Stimulated activated naive B cell treated with anti-CD40 and anti-IgM and Interleukin-4, amounts not matched to agents 10 μg/mL and 1 μg/mL and 100 μg/mL, for 72 hours (primary cell): ENCODE data around the gene REEP6.
"Not testable (repeated sequence)": the region's sequence is repeated elsewhere in the genome, so short reads cannot be mapped to it uniquely, and the experiment has no call there.

ENCODE experiments used
- ATAC-seq, 2 donors: fragments of 150-1000 bp; cut with Tn5 transposase; replicated peaks; 2 replicates each; pipeline ENCODE4 v1.10.0; 2021; ENCODE audit warnings: moderate library complexity in 1 of 2
- DNase-seq: peaks from one replicate; pipeline ENCODE4 v3.0.0; 2021
- H3K27ac Mint-ChIP-seq: one replicate; pipeline ENCODE4 v1.8.0; 2022; ENCODE audit warnings: mild to moderate bottlenecking, mixed read lengths
- H3K27me3 Mint-ChIP-seq, 2 donors: one replicate each; pipeline ENCODE4 v1.8.0; 2022; ENCODE audit warnings: mixed read lengths in 2 of 2
- H3K36me3 Mint-ChIP-seq, 2 donors: one replicate each; pipeline ENCODE4 v1.8.0; 2022; ENCODE audit warnings: mixed read lengths in 2 of 2, mild to moderate bottlenecking in 1 of 2
- H3K4me1 Mint-ChIP-seq, 2 donors: one replicate each; pipeline ENCODE4 v1.8.0; 2022; ENCODE audit warnings: mixed read lengths in 2 of 2, mild to moderate bottlenecking in 1 of 2
- H3K4me3 Mint-ChIP-seq, 2 donors: one replicate each; pipeline ENCODE4 v1.8.0; 2022; ENCODE audit warnings: mild to moderate bottlenecking in 2 of 2, mixed read lengths in 2 of 2, moderate library complexity in 1 of 2
- H3K9me3 Mint-ChIP-seq, 2 donors: one replicate each; pipeline ENCODE4 v1.8.0; 2022; ENCODE audit warnings: mixed read lengths in 2 of 2, mild to moderate bottlenecking in 1 of 2

The REEP6 gene

DNA sequence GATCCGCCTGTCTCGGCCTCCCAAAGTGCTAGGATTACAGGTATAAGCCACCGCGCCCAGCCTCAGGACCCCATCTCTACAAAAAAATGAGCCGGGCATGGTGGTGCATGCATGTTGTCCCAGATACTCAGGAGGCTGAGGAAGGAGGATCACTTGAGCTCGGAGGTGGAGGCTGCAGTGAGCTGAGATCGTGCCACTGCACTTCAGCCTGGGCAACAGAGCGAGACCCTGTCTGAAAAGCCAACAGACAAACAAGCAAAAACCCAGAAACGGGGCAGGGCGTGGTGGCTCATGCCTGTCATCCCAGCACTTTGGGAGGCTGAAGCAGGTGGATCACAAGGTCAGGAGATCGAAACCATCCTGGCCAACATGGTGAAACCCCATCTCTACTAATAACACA, 39.9 kb downstream of the REEP6 start:
- H3K27me3 Mint-ChIP-seq, result peaks cover 46 to 70% of the 10 kb centered on the region in 2 donors
- not testable (repeated sequence) for DNase-seq, H3K4me3 Mint-ChIP-seq, H3K36me3 Mint-ChIP-seq, ATAC-seq, H3K27ac Mint-ChIP-seq, H3K9me3 Mint-ChIP-seq, H3K4me1 Mint-ChIP-seq

- ATAC-seq (no peak), DNase-seq (no peak)
- H3K9me3 Mint-ChIP-seq, result no peaks in the 10 kb centered on the region
- no peaks in the 10 kb centered on the region for H3K4me1 Mint-ChIP-seq
- no peaks in the 10 kb centered on the region for H3K36me3 Mint-ChIP-seq
- H3K27me3 Mint-ChIP-seq, result peaks cover 39 to 64% of the 10 kb centered on the region in 2 donors
- H3K27ac Mint-ChIP-seq, result no peak overlapping the region
- no peak overlapping the region for H3K4me3 Mint-ChIP-seq
Observed at GRCh38 chr19:1531587-1531986, 40.6 kb downstream of the REEP6 start.

DNA sequence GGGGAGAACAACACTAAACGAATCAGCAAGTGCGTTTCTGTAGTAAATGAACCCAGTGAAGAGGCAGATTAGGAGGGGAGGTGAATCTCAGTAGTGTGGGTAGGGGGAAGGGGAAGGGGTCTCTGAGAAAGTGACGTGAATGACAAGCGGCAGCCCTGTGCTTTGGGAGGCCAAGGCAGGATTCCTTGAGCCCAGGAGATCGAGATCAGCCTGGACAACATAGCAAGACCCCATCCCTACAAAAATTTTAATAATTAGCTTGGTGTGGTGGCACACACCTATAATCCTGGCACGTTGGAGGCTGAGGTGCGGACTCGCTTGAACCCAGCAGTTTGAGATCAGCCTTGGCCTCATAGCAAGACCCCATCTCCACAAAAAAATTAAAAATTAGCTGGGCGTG, 41.0 kb downstream of the REEP6 start:
- no peak overlapping the region for H3K27ac Mint-ChIP-seq
- no peak for ATAC-seq
- no peaks in the 10 kb centered on the region for H3K4me1 Mint-ChIP-seq

DNA sequence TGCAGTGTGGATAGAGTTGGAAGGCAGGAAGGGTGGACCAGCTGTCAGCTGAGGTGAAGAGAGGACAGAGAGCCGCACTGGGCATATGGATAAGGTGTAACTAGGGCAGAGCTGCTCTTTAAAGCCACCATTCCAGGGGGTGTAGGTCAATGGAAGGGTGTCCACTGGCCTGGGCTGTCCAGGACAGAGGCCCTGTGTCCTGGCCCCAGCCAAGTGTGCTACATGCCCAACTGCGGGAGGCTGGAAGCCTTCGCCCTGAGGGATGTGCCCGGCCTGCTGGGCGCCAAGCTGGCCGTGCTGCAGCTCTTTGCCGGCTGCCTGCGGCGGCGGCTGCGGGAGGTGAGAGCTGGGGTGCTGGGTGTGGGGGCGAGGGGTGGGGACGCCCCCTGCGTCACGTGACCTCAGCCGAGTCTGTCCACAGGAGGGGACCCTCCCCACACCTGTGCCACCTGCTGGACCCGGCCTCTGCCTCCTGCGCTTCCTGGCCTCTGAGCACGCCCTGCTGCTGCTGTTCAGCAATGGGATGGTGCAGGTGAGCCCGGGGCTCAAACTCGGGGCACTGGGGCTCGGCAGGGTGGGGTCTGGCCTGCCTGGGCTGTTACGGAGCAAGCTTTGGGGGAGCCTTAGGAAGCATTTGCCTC, 42.6 kb downstream of the REEP6 start:
- H3K27me3 Mint-ChIP-seq, result peaks cover 28 to 63% of the 10 kb centered on the region in 2 donors
- H3K4me3 Mint-ChIP-seq, result no peak overlapping the region
- no peak overlapping the region for H3K27ac Mint-ChIP-seq
- H3K9me3 Mint-ChIP-seq, result no peaks in the 10 kb centered on the region
- ATAC-seq (no peak), DNase-seq (no peak)
- no peaks in the 10 kb centered on the region for H3K4me1 Mint-ChIP-seq
- H3K36me3 Mint-ChIP-seq, result no peaks in the 10 kb centered on the region

More for the DNA sequence above, 41.0 kb downstream of the REEP6 start:
- Mint-ChIP-seq H3K9me3 (no peaks in the 10 kb centered on the region), H3K4me3 (no peak overlapping the region), H3K27me3 (peaks cover 35 to 60% of the 10 kb centered on the region in 2 donors), H3K36me3 (no peaks in the 10 kb centered on the region)
- DNase-seq, result no peak

GRCh38 chr19:1534972-1535371, 44.0 kb downstream of the REEP6 start:
- ATAC-seq (no peak), DNase-seq (no peak)
- H3K36me3 Mint-ChIP-seq, result no peaks in the 10 kb centered on the region
- H3K4me1 Mint-ChIP-seq, result no peaks in the 10 kb centered on the region
- no peak overlapping the region for H3K4me3 Mint-ChIP-seq
- H3K27me3 Mint-ChIP-seq, result peaks cover 22 to 52% of the 10 kb centered on the region in 2 donors
- H3K9me3 Mint-ChIP-seq, result no peaks in the 10 kb centered on the region
- H3K27ac Mint-ChIP-seq, result no peak overlapping the region

DNA sequence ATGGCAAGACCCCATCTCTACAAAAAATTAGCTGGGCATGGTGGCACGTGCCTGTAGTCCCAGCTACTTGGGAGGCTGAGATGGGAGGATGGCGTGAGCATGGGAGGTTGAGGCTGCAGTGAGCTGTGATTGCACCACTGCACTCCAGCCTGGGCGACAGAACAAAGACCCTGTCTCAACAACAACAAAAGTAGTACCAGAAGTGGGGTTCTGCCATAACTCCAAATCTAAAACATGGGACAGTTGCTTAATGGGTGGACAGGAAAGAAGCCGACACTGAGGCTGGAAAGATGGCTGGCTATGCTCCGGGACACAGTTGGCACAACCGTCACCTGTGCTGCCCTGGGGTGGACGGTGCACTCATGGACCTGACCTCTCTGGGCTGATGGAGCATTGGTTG, 44.7 kb downstream of the REEP6 start:
- H3K4me3 Mint-ChIP-seq, H3K27ac Mint-ChIP-seq, DNase-seq, ATAC-seq, H3K9me3 Mint-ChIP-seq, H3K4me1 Mint-ChIP-seq, H3K36me3 Mint-ChIP-seq: not testable (repeated sequence)
- peaks cover 26 to 53% of the 10 kb centered on the region in 2 donors for H3K27me3 Mint-ChIP-seq

DNA sequence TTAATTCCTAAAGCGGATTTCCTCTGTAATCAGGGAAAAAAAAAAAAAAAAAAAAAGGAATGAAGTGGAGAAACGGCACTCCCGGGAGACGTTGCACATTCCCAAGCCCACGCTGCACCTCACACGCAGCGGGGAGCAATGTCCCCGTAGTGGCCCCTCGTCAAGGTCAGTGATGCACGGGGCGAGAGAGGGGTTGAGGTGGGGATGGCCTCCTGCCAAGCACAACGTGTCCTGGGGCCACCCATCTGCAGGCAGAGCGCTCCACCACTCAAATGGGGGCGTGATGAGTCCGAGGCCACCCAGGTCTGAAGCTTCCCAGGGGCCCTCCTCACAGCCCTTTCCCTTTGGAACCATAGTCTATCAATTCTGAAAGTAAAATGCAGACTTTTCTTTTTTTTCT, 48.0 kb downstream of the REEP6 start:
- Mint-ChIP-seq H3K9me3 (no peaks in the 10 kb centered on the region), H3K36me3 (no peaks in the 10 kb centered on the region), H3K27ac (no peak overlapping the region), H3K4me1 (no peaks in the 10 kb centered on the region), H3K4me3 (no peak overlapping the region), H3K27me3 (peaks cover 30 to 55% of the 10 kb centered on the region in 2 donors)
- ATAC-seq (no peak), DNase-seq (no peak)

- H3K36me3 Mint-ChIP-seq, ATAC-seq, H3K27ac Mint-ChIP-seq, H3K9me3 Mint-ChIP-seq, H3K4me3 Mint-ChIP-seq, DNase-seq, H3K4me1 Mint-ChIP-seq: not testable (repeated sequence)
- H3K27me3 Mint-ChIP-seq, result peaks cover 31 to 55% of the 10 kb centered on the region in 2 donors
Observed at GRCh38 chr19:1539749-1540148, 48.8 kb downstream of the REEP6 start.

GRCh38 chr19:1540365-1540925, 49.5 kb downstream of the REEP6 start:
- Mint-ChIP-seq H3K27me3 (peaks cover 25 to 48% of the 10 kb centered on the region in 2 donors), H3K36me3 (no peaks in the 10 kb centered on the region), H3K4me1 (no peaks in the 10 kb centered on the region), H3K27ac (no peak overlapping the region), H3K9me3 (no peaks in the 10 kb centered on the region), H3K4me3 (no peak overlapping the region)
- DNase-seq (no peak), ATAC-seq (no peak)
